Astrocyte of the hippocampus (primary cell): ENCODE data around the gene PIGU.
A peak's percentile ranks its signal among the peaks of the same experiment; 100 is the strongest.
"Not testable (repeated sequence)": the region's sequence is repeated elsewhere in the genome, so short reads cannot be mapped to it uniquely, and the experiment has no call there.

ENCODE experiments used
- DNase-seq: peaks from one replicate; pipeline ENCODE4 v3.0.0; 2011; ENCODE audit warnings: low read depth, low spot score

Gene PIGU

GRCh38 chr20:34535301-34535840 lies 141.5 kb downstream of the PIGU start:
- DNase-seq: no peak

GRCh38 chr20:34534391-34535165 lies 142.3 kb downstream of the PIGU start:
- no peak for DNase-seq

- DNase-seq: no peak
Measured at GRCh38 chr20:34532756-34533155, 144.1 kb downstream of the PIGU start.

- DNase-seq: peak; percentile 34
Measured at GRCh38 chr20:34532320-34532719, 144.6 kb downstream of the PIGU start.

- no peak for DNase-seq
Measured at GRCh38 chr20:34531608-34532265, 145.2 kb downstream of the PIGU start.

GRCh38 chr20:34530342-34530741 lies 146.6 kb downstream of the PIGU start:
- DNase-seq: no peak

- no peak for DNase-seq
Measured at GRCh38 chr20:34529742-34530141, 147.2 kb downstream of the PIGU start.

GRCh38 chr20:34528921-34529297 lies 148.0 kb downstream of the PIGU start:
- peak; percentile 28 for DNase-seq

GRCh38 chr20:34527016-34527415 lies 149.9 kb downstream of the PIGU start:
- no peak for DNase-seq

- no peak for DNase-seq
Measured at GRCh38 chr20:34526466-34526865, 150.4 kb downstream of the PIGU start.

GRCh38 chr20:34525709-34526416 lies 151.0 kb downstream of the PIGU start:
- DNase-seq: peak; percentile 95

GRCh38 chr20:34525342-34525708 lies 151.6 kb downstream of the PIGU start:
- no peak for DNase-seq

GRCh38 chr20:34524426-34524825 lies 152.5 kb downstream of the PIGU start:
- DNase-seq: no peak

GRCh38 chr20:34522969-34523871 lies 153.7 kb downstream of the PIGU start:
- peak; percentile 81 for DNase-seq

- DNase-seq: not testable (repeated sequence)
Measured at GRCh38 chr20:34519841-34520240, 157.1 kb downstream of the PIGU start.

GRCh38 chr20:34518863-34519262 lies 158.0 kb downstream of the PIGU start:
- not testable (repeated sequence) for DNase-seq

GRCh38 chr20:34517114-34517505 lies 159.8 kb downstream of the PIGU start:
- no peak for DNase-seq

- peak; percentile 98 for DNase-seq
Measured at GRCh38 chr20:34516247-34517113, 160.4 kb downstream of the PIGU start, which contains the start of gene DYNLRB1. DYNLRB1 (plus strand) TSS chr20:34516422; CDS start chr20:34516459, 37 bp downstream.

- DNase-seq: peak; percentile 74
Measured at GRCh38 chr20:34515484-34516246, 161.2 kb downstream of the PIGU start.
